Prostate gland (tissue), 2 donors: ENCODE measurements around the gene PARK7. TPM values are rescaled to one million over a fixed set of nuclear protein-coding genes. Genes with fewer than 3 reads are reported as not detected.
A peak's percentile ranks its signal among the peaks of the same experiment; 100 is the strongest.

Experiments used
- DNase-seq: peaks from one replicate; pipeline ENCODE4 v3.0.0-alpha.2; 2019; ENCODE audit warnings: low spot score
- H3K27ac ChIP-seq, 2 donors: fragments of 200-600 bp; sonication (generic); 2 replicates each; pipeline ENCODE4 v1.5.1; 2017 to 2019
- H3K27me3 ChIP-seq: fragments of 200-600 bp; sonication (generic); replicated peaks from 2 replicates; pipeline ENCODE4 v1.5.1; 2019; ENCODE audit not compliant: insufficient read depth
- H3K36me3 ChIP-seq, 2 donors: fragments of 200-600 bp; sonication (generic); 1 replicate in 1 of 2; 2 replicates in 1 of 2; pipeline versions ENCODE4 v1.5.1 to v1.8.1; 2017 to 2019
- H3K4me1 ChIP-seq: fragments of 200-600 bp; sonication (generic); replicated peaks from 2 replicates; pipeline ENCODE4 v1.5.1; 2019
- H3K4me3 ChIP-seq, 2 donors: fragments of 200-600 bp; sonication (generic); 2 replicates each; pipeline ENCODE4 v1.5.1; 2017 to 2019
- H3K9me3 ChIP-seq: fragments of 200-600 bp; sonication (generic); 2 replicates; pipeline ENCODE4 v1.5.1; 2017
- CTCF ChIP-seq, 4 experiments: fragments of 200-600 bp in 2 of 4; fragments of 450-650 bp in 2 of 4; sonication (generic) in 2 of 4; IDR thresholded peaks; 1 replicate in 3 of 4; 2 replicates in 1 of 4; pipeline ENCODE4 v1.5.1; 2016 to 2019; ENCODE audit warnings: antibody characterized with exemption in 4 of 4, mild to moderate bottlenecking in 2 of 4, moderate library complexity in 2 of 4
- POLR2A ChIP-seq: fragments of 450-650 bp; IDR thresholded peaks from one replicate; pipeline ENCODE4 v1.6.1; 2016; ENCODE audit warnings: antibody characterized with exemption, mild to moderate bottlenecking
- POLR2AphosphoS5 ChIP-seq: sonication (generic); formaldehyde crosslinking; IDR thresholded peaks from one replicate; pipeline ENCODE4 v1.6.1; 2017; ENCODE audit warnings: antibody characterized with exemption
- WGBS: methylation state at CpG from one replicate; pipeline ENCODE4 v1.1.5; 2018; 5-methylcytosine and 5-hydroxymethylcytosine counted together
- intact Hi-C: fragments of 100-400 bp; cut with DNase I; formaldehyde crosslinking; loops from one replicate; pipeline ENCODE4 v1.14.2; 2022
- small RNA-seq, 2 donors: library from RNA; depleted of rRNA; stranded (forward); fragments of <200 nt; gene quantifications; one replicate each; pipeline ENCODE3, GENCODE V24; 2016
- total RNA-seq, 2 donors: library from RNA; depleted of rRNA; stranded (reverse); fragments of >200 nt; gene quantifications; one replicate each; pipeline ENCODE4 v1.1.0, GENCODE V29; 2016

The PARK7 gene
- total RNA-seq, 2 donors from 2014 or later = 156 to 284 TPM

- DNase-seq = no peak
- TF ChIP-seq POLR2A (no peak), CTCF (IDR thresholded peaks at IDR 0.05) (no peak), POLR2AphosphoS5 (no peak)
- Histone ChIP-seq H3K9me3 (no peaks in the 10 kb centered on the region), H3K27me3 (no peaks in the 10 kb centered on the region), H3K4me3 (no peak overlapping the region), H3K36me3 (no peaks in the 10 kb centered on the region), H3K4me1 (peaks cover 5% of the 10 kb centered on the region), H3K27ac (peak overlapping the region; percentile 81 to 94)
- intact Hi-C loops = loop anchor here (5.0 kb wide), 3 partner anchors 94 to 289 kb away; partner anchors contain the start of gene SLC45A1
- WGBS = 3% methylated on average over 1 of the region's 1 CpG
Measured at GRCh38 chr1:8028571-8028910, 67.0 kb downstream of the PARK7 start.

GRCh38 chr1:8031176-8031785 lies 69.8 kb downstream of the PARK7 start:
- peaks cover 5% of the 10 kb centered on the region for H3K4me1 ChIP-seq
- no peak for DNase-seq
- peak; percentile 63 to 94 (median 76) for TF ChIP-seq CTCF (IDR thresholded peaks at IDR 0.05)
- no peak for TF ChIP-seq POLR2A
- H3K9me3 ChIP-seq = no peaks in the 10 kb centered on the region
- 80% methylated on average over 9 of the region's 9 CpGs for WGBS
- intact Hi-C loops = loop anchor here (5.0 kb wide), 3 partner anchors 46 to 206 kb away; no protein-coding TSS in a partner anchor
- no peak overlapping the region for H3K4me3 ChIP-seq
- H3K27ac ChIP-seq = no peak overlapping the region
- no peaks in the 10 kb centered on the region for H3K36me3 ChIP-seq
- no peaks in the 10 kb centered on the region for H3K27me3 ChIP-seq

DNA sequence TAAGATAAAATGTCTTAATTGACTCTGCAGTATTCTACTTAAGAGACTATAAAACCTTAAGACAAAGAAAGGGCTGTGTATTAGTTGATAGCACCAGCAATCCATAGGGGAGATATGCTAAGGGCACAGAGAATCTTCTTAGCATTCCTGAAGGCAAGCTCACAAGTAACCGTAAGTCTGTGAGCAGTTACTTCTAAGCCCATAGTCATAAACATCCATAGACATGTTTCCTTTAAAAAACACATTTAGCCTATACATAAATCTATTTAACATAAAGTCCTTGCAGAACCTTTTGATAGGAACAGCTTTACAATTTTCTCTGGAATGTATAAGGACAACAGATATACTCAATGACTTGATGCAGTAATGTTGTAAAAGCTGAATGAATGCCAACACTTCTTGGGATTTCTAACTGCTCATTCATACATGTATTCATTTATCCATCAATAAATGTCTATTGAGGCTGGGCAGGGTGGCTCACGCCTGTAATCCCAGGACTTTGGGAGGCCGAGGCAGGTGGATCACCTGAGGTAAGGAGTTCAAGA lies 70.9 kb downstream of the PARK7 start:
- Histone ChIP-seq H3K36me3 (no peaks in the 10 kb centered on the region), H3K4me1 (peaks cover 5% of the 10 kb centered on the region), H3K27ac (no peak overlapping the region), H3K4me3 (no peak overlapping the region), H3K9me3 (no peaks in the 10 kb centered on the region), H3K27me3 (no peaks in the 10 kb centered on the region)
- TF ChIP-seq POLR2A = no peak
- no peak for TF ChIP-seq POLR2AphosphoS5
- TF ChIP-seq CTCF (IDR thresholded peaks at IDR 0.05) = no peak
- 88% methylated on average over 3 of the region's 3 CpGs for WGBS
- DNase-seq = no peak
- intact Hi-C loops = loop anchor here (5.0 kb wide), 3 partner anchors 45 to 205 kb away; no protein-coding TSS in a partner anchor

- Histone ChIP-seq H3K4me3 (no peak overlapping the region), H3K9me3 (no peaks in the 10 kb centered on the region), H3K27me3 (no peaks in the 10 kb centered on the region), H3K36me3 (no peaks in the 10 kb centered on the region), H3K27ac (no peak overlapping the region), H3K4me1 (no peaks in the 10 kb centered on the region)
- intact Hi-C loops = loop anchor here (5.0 kb wide), 3 partner anchors 44 to 204 kb away; no protein-coding TSS in a partner anchor
- WGBS = 83% methylated on average over 6 of the region's 6 CpGs
- no peak for DNase-seq
- TF ChIP-seq POLR2A (no peak), CTCF (IDR thresholded peaks at IDR 0.05) (no peak), POLR2AphosphoS5 (no peak)
Measured at GRCh38 chr1:8033322-8033721, 71.8 kb downstream of the PARK7 start.

Small RNAs within 50 kb of the gene (small RNA-seq; reads per million reads assigned to genes)
- 0 reads per million in 2 donors for gene RF00019

Other genes starting within 250 kb of the PARK7 start
- gene VAMP3, start 190.4 kb upstream of the PARK7 start, total RNA-seq = 10 to 100 TPM; 85.2 to 95.1 TPM
- gene PER3, start 177.4 kb upstream of the PARK7 start, total RNA-seq = 10 to 100 TPM; 12.0 to 20.6 TPM
- not detected for gene UTS2, start 108.6 kb upstream of the PARK7 start, total RNA-seq
- not detected for gene TNFRSF9, start 20.9 kb upstream of the PARK7 start, total RNA-seq
- 10 to 100 TPM; 58.1 to 60.4 TPM for gene ERRFI1, start 64.6 kb downstream of the PARK7 start, total RNA-seq